ENCODE measurements around the gene SLC28A1.

SLC28A1 gene

DNA sequence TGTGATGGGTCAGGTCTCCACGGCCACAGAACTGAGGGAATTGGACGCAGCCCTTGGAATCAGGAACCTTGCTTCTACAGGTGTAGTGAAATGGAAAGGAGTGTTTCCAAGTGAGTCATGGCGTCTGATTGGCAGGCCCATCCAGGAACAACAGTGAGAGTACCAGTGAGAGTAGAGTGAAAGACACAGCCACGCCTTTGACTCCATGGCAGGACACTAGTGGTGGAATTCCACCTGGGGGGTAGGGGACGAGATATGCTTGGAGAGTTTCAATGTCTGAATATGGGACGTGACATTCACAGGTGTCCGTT lies 3.0 kb upstream of the SLC28A1 start:
- TF ChIP-seq, protein P1, sequence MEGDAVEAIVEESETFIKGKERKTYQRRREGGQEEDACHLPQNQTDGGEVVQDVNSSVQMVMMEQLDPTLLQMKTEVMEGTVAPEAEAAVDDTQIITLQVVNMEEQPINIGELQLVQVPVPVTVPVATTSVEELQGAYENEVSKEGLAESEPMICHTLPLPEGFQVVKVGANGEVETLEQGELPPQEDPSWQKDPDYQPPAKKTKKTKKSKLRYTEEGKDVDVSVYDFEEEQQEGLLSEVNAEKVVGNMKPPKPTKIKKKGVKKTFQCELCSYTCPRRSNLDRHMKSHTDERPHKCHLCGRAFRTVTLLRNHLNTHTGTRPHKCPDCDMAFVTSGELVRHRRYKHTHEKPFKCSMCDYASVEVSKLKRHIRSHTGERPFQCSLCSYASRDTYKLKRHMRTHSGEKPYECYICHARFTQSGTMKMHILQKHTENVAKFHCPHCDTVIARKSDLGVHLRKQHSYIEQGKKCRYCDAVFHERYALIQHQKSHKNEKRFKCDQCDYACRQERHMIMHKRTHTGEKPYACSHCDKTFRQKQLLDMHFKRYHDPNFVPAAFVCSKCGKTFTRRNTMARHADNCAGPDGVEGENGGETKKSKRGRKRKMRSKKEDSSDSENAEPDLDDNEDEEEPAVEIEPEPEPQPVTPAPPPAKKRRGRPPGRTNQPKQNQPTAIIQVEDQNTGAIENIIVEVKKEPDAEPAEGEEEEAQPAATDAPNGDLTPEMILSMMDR (IDR thresholded peaks at IDR 0.05; ENCODE audit: extremely low read depth, insufficient read depth, missing control alignments), result no peak
- DNase-seq (ENCODE audit: low spot score), result no peak
- in situ Hi-C loops (cut with MboI; ENCODE audit: low pct_unique_long_range_greater_than_20kb, low sequenced_read_pairs, unreplicated experiment), result no loop called here

DNA sequence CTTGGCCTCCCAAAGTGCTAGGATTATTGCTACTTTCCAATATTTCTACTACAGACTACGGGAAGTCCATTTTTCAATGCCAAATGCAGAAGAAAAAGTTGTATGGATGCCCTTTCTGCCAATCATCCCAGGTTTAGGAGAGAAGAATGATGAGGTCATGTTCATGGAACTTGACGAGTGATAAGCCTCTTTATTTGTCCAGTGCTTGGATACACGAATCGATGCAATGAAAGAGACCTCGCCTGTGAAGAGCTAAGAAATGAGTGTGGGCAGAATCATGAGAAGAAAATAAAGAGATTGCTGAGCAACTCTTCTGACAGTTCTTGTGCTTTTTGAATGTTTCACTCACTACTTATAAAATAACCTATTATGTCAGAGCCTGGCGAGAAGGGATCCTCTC lies 996 bp upstream of the SLC28A1 start:
- TF ChIP-seq, protein P1 (IDR thresholded peaks at IDR 0.05; ENCODE audit: extremely low read depth, insufficient read depth, missing control alignments), result no peak
- no peak for DNase-seq (ENCODE audit: low spot score)
- in situ Hi-C loops (cut with MboI; ENCODE audit: low pct_unique_long_range_greater_than_20kb, low sequenced_read_pairs, unreplicated experiment), result no loop called here

DNA sequence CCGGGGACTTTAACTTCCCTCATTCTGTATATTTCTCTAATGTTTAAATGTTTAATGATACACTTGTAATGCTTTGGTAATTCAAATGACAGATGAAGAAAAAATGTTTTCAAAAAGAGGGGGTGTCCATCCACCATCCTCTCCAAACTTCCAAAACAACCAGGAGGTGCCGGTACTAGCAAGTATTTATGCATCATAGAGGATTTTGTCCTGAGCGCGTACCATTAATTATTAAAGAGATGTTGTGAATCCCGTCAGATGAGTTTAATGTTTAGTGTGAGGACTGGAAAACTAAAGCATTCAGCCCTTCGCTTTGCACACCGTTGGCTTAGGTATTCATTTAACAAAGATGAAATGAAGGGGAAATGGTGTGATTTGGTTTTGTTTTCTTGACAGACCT lies 1.3 kb downstream of the SLC28A1 start:
- TF ChIP-seq, protein P1 (IDR thresholded peaks at IDR 0.05; ENCODE audit: extremely low read depth, insufficient read depth, missing control alignments), result no peak
- in situ Hi-C loops (cut with MboI; ENCODE audit: low pct_unique_long_range_greater_than_20kb, low sequenced_read_pairs, unreplicated experiment), result no loop called here
- no peak for DNase-seq (ENCODE audit: low spot score)

GRCh38 chr15:84886211-84886983 lies 1.9 kb downstream of the SLC28A1 start:
- no peak for DNase-seq (ENCODE audit: low spot score)
- TF ChIP-seq, protein P1 (IDR thresholded peaks at IDR 0.05; ENCODE audit: extremely low read depth, insufficient read depth, missing control alignments), result no peak
- in situ Hi-C loops (cut with MboI; ENCODE audit: low pct_unique_long_range_greater_than_20kb, low sequenced_read_pairs, unreplicated experiment), result no loop called here

DNA sequence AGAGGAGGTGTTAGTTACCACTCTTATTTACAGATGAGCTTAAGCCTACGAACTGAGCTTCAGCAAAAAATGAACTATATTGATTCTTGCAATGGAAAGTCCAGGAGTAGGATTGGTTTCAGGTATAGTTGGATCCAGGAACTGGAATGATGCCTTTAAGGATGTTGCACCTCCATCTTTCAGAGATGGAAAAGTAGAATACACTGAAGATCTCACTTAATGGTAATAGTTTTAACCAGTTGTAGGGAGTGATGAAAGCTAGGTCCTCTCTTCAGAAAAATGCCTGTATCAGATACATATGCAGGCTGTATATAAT lies 2.5 kb downstream of the SLC28A1 start:
- no peak for DNase-seq (ENCODE audit: low spot score)
- in situ Hi-C loops (cut with MboI; ENCODE audit: low pct_unique_long_range_greater_than_20kb, low sequenced_read_pairs, unreplicated experiment), result no loop called here
- TF ChIP-seq, protein P1 (IDR thresholded peaks at IDR 0.05; ENCODE audit: extremely low read depth, insufficient read depth, missing control alignments), result no peak

DNA sequence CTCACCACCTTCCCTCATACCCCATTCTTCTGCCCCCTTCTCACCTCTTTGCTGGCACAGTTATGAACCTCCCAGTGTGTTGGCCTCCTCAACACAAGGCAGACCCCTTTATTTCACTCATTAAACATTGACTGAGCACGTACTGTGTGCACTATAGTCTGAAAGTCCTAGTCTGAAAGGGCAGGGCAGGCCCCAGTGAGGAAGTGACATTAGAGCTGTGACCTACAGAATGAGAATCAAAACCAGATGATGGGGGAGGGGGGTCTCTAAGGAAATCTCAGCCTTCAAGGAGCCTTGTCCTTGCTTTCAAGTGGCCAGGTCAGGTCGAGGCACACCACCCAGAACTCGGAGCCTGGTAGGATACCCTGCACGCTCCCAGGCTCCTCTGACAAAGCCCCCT lies 3.5 kb downstream of the SLC28A1 start:
- in situ Hi-C loops (cut with MboI; ENCODE audit: low pct_unique_long_range_greater_than_20kb, low sequenced_read_pairs, unreplicated experiment), result no loop called here
- TF ChIP-seq, protein P1 (IDR thresholded peaks at IDR 0.05; ENCODE audit: extremely low read depth, insufficient read depth, missing control alignments), result no peak
- DNase-seq (ENCODE audit: low spot score), result peak; percentile 44

DNA sequence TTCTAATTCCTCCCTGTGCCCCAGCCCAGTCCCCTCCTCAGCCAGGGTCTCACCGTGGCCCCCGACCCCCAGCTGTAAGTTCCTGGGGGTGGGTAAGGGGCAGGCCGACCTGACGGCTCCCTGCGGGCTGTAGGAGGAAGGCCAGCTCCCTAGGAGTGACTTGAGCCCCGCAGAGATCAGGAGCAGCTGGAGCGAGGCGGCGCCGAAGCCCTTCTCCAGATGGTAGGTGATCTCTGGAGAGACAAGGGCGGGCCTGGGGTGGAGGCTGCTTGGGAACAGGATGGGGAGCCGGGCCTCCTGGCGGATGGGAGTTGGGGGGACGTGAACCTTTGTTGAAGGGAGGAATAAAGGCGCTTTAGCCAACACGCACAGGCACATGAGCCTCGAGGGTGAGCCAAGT lies 4.2 kb downstream of the SLC28A1 start:
- TF ChIP-seq, protein P1 (IDR thresholded peaks at IDR 0.05; ENCODE audit: extremely low read depth, insufficient read depth, missing control alignments), result no peak
- in situ Hi-C loops (cut with MboI; ENCODE audit: low pct_unique_long_range_greater_than_20kb, low sequenced_read_pairs, unreplicated experiment), result no loop called here
- no peak for DNase-seq (ENCODE audit: low spot score)
